K562 (cell line): ENCODE results near the gene OBSCN. TPM values are rescaled to one million over a fixed set of nuclear protein-coding genes. Genes with fewer than 3 reads are reported as not detected.

Experiments
- CTBP1 ChIP-seq: fragments of 450-650 bp; IDR thresholded peaks from 2 replicates; pipeline ENCODE4 v1.6.1; 2016; ENCODE audit warnings: borderline replicate concordance
- GATAD2A ChIP-seq: fragments of 450-650 bp; IDR thresholded peaks from 2 replicates; pipeline ENCODE4 v1.6.1; 2017
- L3MBTL2 ChIP-seq: fragments of 450-650 bp; IDR thresholded peaks from 2 replicates; pipeline ENCODE4 v1.6.1; 2016; ENCODE audit warnings: mild to moderate bottlenecking, moderate library complexity
- MEF2A ChIP-seq: IDR thresholded peaks from 2 replicates; pipeline ENCODE4 v1.6.1; 2011; ENCODE audit warnings: low read depth, mild to moderate bottlenecking, low read length, moderate library complexity; ENCODE audit not compliant: control insufficient read depth
- MXI1 ChIP-seq: IDR thresholded peaks from 2 replicates; pipeline ENCODE4 v1.6.1; 2011; ENCODE audit warnings: low read depth, mild to moderate bottlenecking, improper control_type of control experiment, low read length
- NFIC ChIP-seq: fragments of 450-650 bp; IDR thresholded peaks from 2 replicates; pipeline ENCODE4 v1.6.1; 2017; ENCODE audit warnings: mild to moderate bottlenecking, inconsistent platforms
- NR0B1 ChIP-seq: fragments of 450-650 bp; IDR thresholded peaks from one replicate; pipeline ENCODE4 v1.6.1; 2018; ENCODE audit warnings: mild to moderate bottlenecking, moderate library complexity; ENCODE audit not compliant: partially characterized antibody
- PKNOX1 ChIP-seq: fragments of 450-650 bp; IDR thresholded peaks from 2 replicates; pipeline ENCODE4 v1.6.1; 2016
- POLR2A ChIP-seq: fragments of 450-650 bp; conservative IDR thresholded peaks from 2 replicates; pipeline ENCODE4 v1.6.1; 2016
- SAP30 ChIP-seq: fragments of 200-600 bp; sonication (generic); IDR thresholded peaks from 2 replicates; pipeline ENCODE4 v1.6.1; 2012; ENCODE audit warnings: borderline replicate concordance, low read depth, mild to moderate bottlenecking, moderate library complexity, low read length, control low read depth, inconsistent platforms; ENCODE audit not compliant: insufficient read depth, poor library complexity, severe bottlenecking
- SMAD3 ChIP-seq: fragments of 450-650 bp; formaldehyde crosslinking; conservative IDR thresholded peaks from 2 replicates; pipeline ENCODE4 v1.4.0; 2020; ENCODE audit warnings: mild to moderate bottlenecking
- SMARCE1 ChIP-seq: fragments of 450-650 bp; IDR thresholded peaks from 2 replicates; pipeline ENCODE4 v1.7.1; 2016; ENCODE audit warnings: mild to moderate bottlenecking
- UBTF ChIP-seq, 2 experiments: IDR thresholded peaks; 2 replicates each; pipeline ENCODE4 v1.6.1; 2012; ENCODE audit warnings: improper control_type of control experiment in 2 of 2, low read depth in 2 of 2, low read length in 2 of 2, borderline replicate concordance in 1 of 2
- ZNF146 ChIP-seq: IDR thresholded peaks from one replicate; pipeline ENCODE4 v1.6.1; 2018; ENCODE audit warnings: missing compliant biosample characterization; ENCODE audit not compliant: unreplicated experiment
- ZNF239 ChIP-seq: fragments of 250-450 bp; sonication (Bioruptor Pico); IDR thresholded peaks from 2 replicates; pipeline ENCODE4 v1.4.0; 2020; ENCODE audit warnings: mild to moderate bottlenecking
- polyA plus RNA-seq, 8 experiments: library from polyadenylated mRNA; depleted of rRNA in 4 of 8; stranded (reverse) in 5 of 8; unstranded in 3 of 8; fragments of >200 nt; fragmentation: Nextera tagmentation in 2 of 8; fragmentation: Illumina TruSeq in 1 of 8; extraction: Ambion mirVana in 2 of 8; extraction: Trizol in 1 of 8; gene quantifications; 2 replicates each; pipeline versions ENCODE4 v1.2.1 to v1.2.3, GENCODE V29; 2011 to 2014; ENCODE audit warnings: inconsistent platforms in 1 of 8, missing spikeins in 1 of 8
- total RNA-seq, 7 experiments: library from RNA; depleted of rRNA in 6 of 7; stranded (reverse); fragments of >200 nt in 6 of 7; fragmentation: Illumina TruSeq in 2 of 7; extraction: Trizol in 2 of 7; gene quantifications; 2 replicates each; pipeline versions ENCODE4 v1.2.1 to v1.2.3, GENCODE V29; 2011 to 2021; ENCODE audit warnings: low replicate concordance in 1 of 7
- TF ChIP-seq, protein P1 (sequence below): fragments of 450-650 bp; IDR thresholded peaks from 2 replicates; pipeline ENCODE4 v1.6.1; 2016; ENCODE audit warnings: antibody characterized with exemption
- TF ChIP-seq, protein P2 (sequence below): sonication (generic); formaldehyde crosslinking; IDR thresholded peaks from 2 replicates; pipeline ENCODE4 v1.8.1; 2023; ENCODE audit warnings: mild to moderate bottlenecking, missing genetic modification reagents, moderate library complexity
- TF ChIP-seq, protein P3 (sequence below): IDR thresholded peaks from 2 replicates; pipeline ENCODE4 v1.6.1; 2014; ENCODE audit warnings: antibody characterized with exemption

The OBSCN gene
- total and polyA plus RNA-seq, 9 of the 15 experiments (the other 6 are each of a cell fraction or from before 2014, with no cell fraction given): 0.18 to 19.7 (median 3.6) TPM

- 0 out of 4 replicates have a peak, but pooled peaks of 1 of the 2 experiments have one; percentile 26 for TF ChIP-seq UBTF (IDR thresholded peaks at IDR 0.05; ENCODE audit: borderline replicate concordance in 1 of 2, low read depth in 2 of 2, low read length in 2 of 2)
- no peak for TF ChIP-seq POLR2A
- no peak for TF ChIP-seq PKNOX1
- TF ChIP-seq GATAD2A: peak; percentile 29; the same call in 1 of the 2 replicates
- no peak for TF ChIP-seq SMAD3 (CRISPR knock-in tag)
- TF ChIP-seq NFIC: peak; percentile 91
- no peak for TF ChIP-seq ZNF239 (CRISPR knock-in tag)
- TF ChIP-seq SMARCE1: peak; percentile 35; the same call in 1 of the 2 replicates
- TF ChIP-seq, protein P1, sequence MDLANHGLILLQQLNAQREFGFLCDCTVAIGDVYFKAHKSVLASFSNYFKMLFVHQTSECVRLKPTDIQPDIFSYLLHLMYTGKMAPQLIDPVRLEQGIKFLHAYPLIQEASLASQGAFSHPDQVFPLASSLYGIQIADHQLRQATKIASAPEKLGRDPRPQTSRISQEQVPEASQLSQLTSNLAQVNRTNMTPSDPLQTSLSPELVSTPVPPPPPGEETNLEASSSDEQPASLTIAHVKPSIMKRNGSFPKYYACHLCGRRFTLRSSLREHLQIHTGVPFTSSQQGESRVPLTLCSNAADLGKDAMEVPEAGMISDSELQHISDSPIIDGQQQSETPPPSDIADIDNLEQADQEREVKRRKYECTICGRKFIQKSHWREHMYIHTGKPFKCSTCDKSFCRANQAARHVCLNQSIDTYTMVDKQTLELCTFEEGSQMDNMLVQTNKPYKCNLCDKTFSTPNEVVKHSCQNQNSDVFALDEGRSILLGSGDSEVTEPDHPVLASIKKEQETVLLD: peak; percentile 57
- TF ChIP-seq, protein P2, sequence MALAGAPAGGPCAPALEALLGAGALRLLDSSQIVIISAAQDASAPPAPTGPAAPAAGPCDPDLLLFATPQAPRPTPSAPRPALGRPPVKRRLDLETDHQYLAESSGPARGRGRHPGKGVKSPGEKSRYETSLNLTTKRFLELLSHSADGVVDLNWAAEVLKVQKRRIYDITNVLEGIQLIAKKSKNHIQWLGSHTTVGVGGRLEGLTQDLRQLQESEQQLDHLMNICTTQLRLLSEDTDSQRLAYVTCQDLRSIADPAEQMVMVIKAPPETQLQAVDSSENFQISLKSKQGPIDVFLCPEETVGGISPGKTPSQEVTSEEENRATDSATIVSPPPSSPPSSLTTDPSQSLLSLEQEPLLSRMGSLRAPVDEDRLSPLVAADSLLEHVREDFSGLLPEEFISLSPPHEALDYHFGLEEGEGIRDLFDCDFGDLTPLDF (CRISPR knock-in tag): no peak
- peak; percentile 81; the same call in 1 of the 2 replicates for TF ChIP-seq CTBP1
- no peak for TF ChIP-seq NR0B1
- 0 out of 2 replicates have a peak, but pooled peaks have one; percentile 19 for TF ChIP-seq MXI1
- TF ChIP-seq, protein P3, sequence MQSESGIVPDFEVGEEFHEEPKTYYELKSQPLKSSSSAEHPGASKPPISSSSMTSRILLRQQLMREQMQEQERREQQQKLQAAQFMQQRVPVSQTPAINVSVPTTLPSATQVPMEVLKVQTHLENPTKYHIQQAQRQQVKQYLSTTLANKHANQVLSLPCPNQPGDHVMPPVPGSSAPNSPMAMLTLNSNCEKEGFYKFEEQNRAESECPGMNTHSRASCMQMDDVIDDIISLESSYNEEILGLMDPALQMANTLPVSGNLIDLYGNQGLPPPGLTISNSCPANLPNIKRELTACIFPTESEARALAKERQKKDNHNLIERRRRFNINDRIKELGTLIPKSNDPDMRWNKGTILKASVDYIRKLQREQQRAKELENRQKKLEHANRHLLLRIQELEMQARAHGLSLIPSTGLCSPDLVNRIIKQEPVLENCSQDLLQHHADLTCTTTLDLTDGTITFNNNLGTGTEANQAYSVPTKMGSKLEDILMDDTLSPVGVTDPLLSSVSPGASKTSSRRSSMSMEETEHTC: 0 out of 2 replicates have a peak, but pooled peaks have one; percentile 14
- peak; percentile 46 for TF ChIP-seq SAP30
- TF ChIP-seq L3MBTL2: peak; percentile 52
- no peak for TF ChIP-seq ZNF146
- TF ChIP-seq MEF2A: no peak
Measured at GRCh38 chr1:228372183-228373003, 164.5 kb downstream of the OBSCN start (continued).
